HG03378 (cell line): ENCODE data around the gene ENTPD7.
"Not testable (repeated sequence)": the region's sequence is repeated elsewhere in the genome, so short reads cannot be mapped to it uniquely, and the experiment has no call there.

Experiments
- ATAC-seq: cut with Tn5 transposase; IDR thresholded peaks from one replicate; pipeline ENCODE4 v1.9.1; 2021; ENCODE audit warnings: mild to moderate bottlenecking, moderate library complexity; ENCODE audit not compliant: unreplicated experiment

Gene ENTPD7

GRCh38 chr10:99740933-99741559, 81.7 kb downstream of the ENTPD7 start:
- ATAC-seq = no peak

- ATAC-seq = no peak
Observed at GRCh38 chr10:99742254-99742653, 82.9 kb downstream of the ENTPD7 start.

DNA sequence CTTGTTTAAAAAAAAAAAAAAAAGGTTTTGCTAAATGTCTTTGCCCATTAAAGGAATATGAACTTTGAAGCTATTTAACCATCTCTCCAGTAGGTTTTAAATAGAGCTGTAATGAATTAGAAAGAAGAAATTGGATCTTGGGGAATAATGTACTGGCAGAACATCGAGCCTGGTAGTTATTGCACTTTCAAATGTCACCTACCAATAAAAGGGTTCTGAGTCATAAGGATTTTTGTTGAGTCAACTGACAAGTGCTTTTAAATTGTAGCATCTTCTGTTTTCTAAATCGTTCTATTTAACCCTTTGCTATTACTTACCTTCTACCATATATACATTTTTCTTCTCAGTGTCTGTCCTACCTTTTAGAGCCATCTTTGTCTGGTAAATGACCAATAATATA, 83.4 kb downstream of the ENTPD7 start:
- ATAC-seq = no peak

DNA sequence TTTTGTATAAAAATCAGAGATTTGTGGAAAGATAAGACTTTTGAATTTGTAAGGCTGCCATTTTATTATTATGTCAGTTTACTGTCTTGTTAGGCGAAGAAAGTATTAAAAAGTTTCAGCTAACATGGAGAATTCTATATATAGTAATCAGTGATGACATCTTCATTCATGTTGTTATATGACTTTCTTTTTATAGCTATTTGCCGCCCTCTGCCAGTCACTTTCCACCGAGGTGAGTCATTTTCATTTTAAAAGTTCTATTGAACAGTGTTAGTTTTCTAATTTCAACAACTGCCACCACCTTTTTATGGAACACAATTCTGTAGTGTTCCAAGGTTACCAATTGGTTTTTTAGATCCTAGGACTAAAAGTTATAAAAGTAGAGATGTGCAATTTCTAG, 84.5 kb downstream of the ENTPD7 start:
- no peak for ATAC-seq

GRCh38 chr10:99746166-99746565, 86.9 kb downstream of the ENTPD7 start:
- not testable (repeated sequence) for ATAC-seq

DNA sequence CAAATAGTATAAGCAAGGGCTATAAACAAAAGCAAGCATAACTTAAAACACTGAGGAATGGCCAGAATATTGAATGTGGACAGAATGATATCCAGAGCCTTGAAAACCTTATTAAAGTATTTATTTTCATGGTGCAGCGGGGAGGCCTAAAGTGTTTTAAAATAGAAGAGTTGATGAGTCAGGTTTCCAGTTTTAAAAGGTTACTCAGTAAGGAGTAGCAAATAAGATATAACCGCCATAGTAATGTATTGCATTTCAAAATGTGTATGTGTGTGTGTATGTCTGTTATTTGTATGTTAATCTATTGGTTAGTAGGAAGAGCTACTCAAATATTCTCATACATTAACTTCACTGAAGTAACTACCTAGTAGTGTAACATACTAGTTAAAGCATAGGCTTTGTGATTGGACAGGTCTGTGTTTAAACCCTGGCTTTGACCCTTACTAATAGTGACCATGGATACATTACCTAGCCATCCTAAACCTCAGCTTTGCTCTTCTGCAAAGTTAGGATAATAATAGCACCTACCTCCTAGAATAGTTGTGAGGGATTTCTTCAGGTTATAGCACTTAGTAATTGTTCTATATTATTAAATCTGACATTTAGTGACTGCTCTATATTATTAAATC, 89.6 kb downstream of the ENTPD7 start:
- no peak for ATAC-seq

GRCh38 chr10:99750641-99751040, 91.3 kb downstream of the ENTPD7 start:
- no peak for ATAC-seq

DNA sequence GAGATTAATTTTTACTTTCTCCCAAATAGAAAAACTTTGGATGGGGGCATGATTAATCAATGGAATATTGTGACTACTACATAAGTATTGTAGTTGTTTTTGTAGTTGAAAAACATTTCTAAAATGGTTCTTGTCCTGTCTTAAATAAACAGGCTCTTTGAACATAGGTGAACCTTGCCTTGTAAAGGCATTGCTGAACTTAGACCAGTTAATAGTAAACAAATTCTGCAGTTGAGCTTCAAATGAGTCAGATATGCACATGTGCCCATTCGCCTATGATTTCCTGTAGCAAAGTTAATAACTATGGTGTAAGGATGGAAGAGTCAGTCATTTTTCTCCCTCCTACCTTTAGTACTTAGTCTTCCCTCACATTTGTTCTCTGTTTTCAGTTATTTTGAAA, 95.4 kb downstream of the ENTPD7 start:
- no peak for ATAC-seq
